HepG2 (cell line): ENCODE data around the gene HSD17B8. TPM values are rescaled to one million over a fixed set of nuclear protein-coding genes. Genes with fewer than 3 reads are reported as not detected.

Experiments used
- ESRRA ChIP-seq: sonication (generic); formaldehyde crosslinking; IDR thresholded peaks from 2 replicates; pipeline ENCODE4 v1.5.1; 2020; ENCODE audit warnings: mild to moderate bottlenecking, low read depth, missing genetic modification reagents
- GZF1 ChIP-seq: sonication (generic); formaldehyde crosslinking; IDR thresholded peaks from 2 replicates; pipeline ENCODE4 v1.5.1; 2020; ENCODE audit warnings: mild to moderate bottlenecking, missing genetic modification reagents
- HINFP ChIP-seq: sonication (generic); formaldehyde crosslinking; IDR thresholded peaks from 2 replicates; pipeline ENCODE4 v1.4.0; 2020; ENCODE audit warnings: low read depth, mild to moderate bottlenecking, missing genetic modification reagents
- HNRNPH1 ChIP-seq: fragments of 200-400 bp; formaldehyde crosslinking; optimal IDR thresholded peaks from 2 replicates; pipeline ENCODE3; 2017; ENCODE audit warnings: mild to moderate bottlenecking, low read depth, low read length
- HOXA3 ChIP-seq: sonication (generic); formaldehyde crosslinking; IDR thresholded peaks from 2 replicates; pipeline ENCODE4 v1.5.0; 2020; ENCODE audit warnings: missing genetic modification reagents
- IRF2 ChIP-seq: IDR thresholded peaks from 2 replicates; pipeline ENCODE4 v1.6.1; 2018; ENCODE audit warnings: missing genetic modification reagents, missing compliant biosample characterization
- MXD4 ChIP-seq: IDR thresholded peaks from 2 replicates; pipeline ENCODE4 v1.6.1; 2016; ENCODE audit warnings: mild to moderate bottlenecking, missing biosample characterization, missing genetic modification reagents
- TARDBP ChIP-seq: sonication (generic); formaldehyde crosslinking; IDR thresholded peaks from 2 replicates; pipeline ENCODE4 v1.8.0; 2022; ENCODE audit warnings: mild to moderate bottlenecking, missing genetic modification reagents
- TEAD3 ChIP-seq: optimal IDR thresholded peaks from 2 replicates; pipeline ENCODE3; 2016; ENCODE audit warnings: borderline replicate concordance
- TGIF2 ChIP-seq: IDR thresholded peaks from 2 replicates; pipeline ENCODE4 v1.6.1; 2016; ENCODE audit warnings: control low read depth, missing compliant biosample characterization
- ZBTB7A ChIP-seq: sonication (generic); formaldehyde crosslinking; IDR thresholded peaks from 2 replicates; pipeline ENCODE4 v1.8.0; 2022; ENCODE audit warnings: mild to moderate bottlenecking, missing genetic modification reagents
- ZBTB8A ChIP-seq: sonication (generic); formaldehyde crosslinking; IDR thresholded peaks from 2 replicates; pipeline ENCODE4 v1.4.0; 2020; ENCODE audit warnings: mild to moderate bottlenecking, low read depth, missing genetic modification reagents, borderline replicate concordance
- ZNF558 ChIP-seq: sonication (generic); formaldehyde crosslinking; IDR thresholded peaks from 2 replicates; pipeline ENCODE4 v1.9.0; 2022; ENCODE audit warnings: mild to moderate bottlenecking, missing genetic modification reagents, borderline replicate concordance
- ZNF766 ChIP-seq: sonication (generic); formaldehyde crosslinking; IDR thresholded peaks from 2 replicates; pipeline ENCODE4 v1.5.0; 2020; ENCODE audit warnings: missing genetic modification reagents, borderline replicate concordance
- ZNF790 ChIP-seq: sonication (generic); formaldehyde crosslinking; IDR thresholded peaks from 2 replicates; pipeline ENCODE4 v1.8.0; 2022; ENCODE audit warnings: missing genetic modification reagents, mild to moderate bottlenecking, borderline replicate concordance
- polyA plus RNA-seq, 8 experiments: library from polyadenylated mRNA; depleted of rRNA in 3 of 8; stranded (reverse) in 7 of 8; unstranded in 1 of 8; fragments of >200 nt; fragmentation: Illumina TruSeq in 4 of 8; extraction: Trizol in 4 of 8; gene quantifications; 2 replicates each; pipeline versions ENCODE4 v1.2.1 to v1.2.3, GENCODE V29; 2011 to 2016; ENCODE audit warnings: low read depth in 4 of 8, missing spikeins in 1 of 8, mixed read lengths in 1 of 8; ENCODE audit not compliant: insufficient read depth in 1 of 8
- total RNA-seq, 5 experiments: library from RNA; depleted of rRNA; stranded (reverse); fragments of >200 nt; fragmentation: Illumina TruSeq; extraction: Trizol; gene quantifications; 2 replicates each; pipeline ENCODE4 v1.2.3, GENCODE V29; 2016; ENCODE audit warnings: low read depth in 1 of 5
- TF ChIP-seq, protein P1 (sequence below): sonication (generic); formaldehyde crosslinking; IDR thresholded peaks from 2 replicates; pipeline ENCODE4 v1.8.1; 2022; ENCODE audit warnings: low read depth, mild to moderate bottlenecking, missing genetic modification reagents
- TF ChIP-seq, protein P2 (sequence below): sonication (generic); formaldehyde crosslinking; IDR thresholded peaks from 2 replicates; pipeline ENCODE4 v1.5.0; 2020; ENCODE audit warnings: mild to moderate bottlenecking, missing genetic modification reagents, borderline replicate concordance
- TF ChIP-seq, protein P3 (sequence below): sonication (generic); formaldehyde crosslinking; IDR thresholded peaks from 2 replicates; pipeline ENCODE4 v1.5.0; 2020; ENCODE audit warnings: mild to moderate bottlenecking, missing genetic modification reagents, borderline replicate concordance

The HSD17B8 gene
- total and polyA plus RNA-seq, 2 of the 13 experiments (the other 11 are each of a cell fraction or from before 2014, with no cell fraction given) = 12.6 to 20.1 TPM

- TF ChIP-seq, protein P1, sequence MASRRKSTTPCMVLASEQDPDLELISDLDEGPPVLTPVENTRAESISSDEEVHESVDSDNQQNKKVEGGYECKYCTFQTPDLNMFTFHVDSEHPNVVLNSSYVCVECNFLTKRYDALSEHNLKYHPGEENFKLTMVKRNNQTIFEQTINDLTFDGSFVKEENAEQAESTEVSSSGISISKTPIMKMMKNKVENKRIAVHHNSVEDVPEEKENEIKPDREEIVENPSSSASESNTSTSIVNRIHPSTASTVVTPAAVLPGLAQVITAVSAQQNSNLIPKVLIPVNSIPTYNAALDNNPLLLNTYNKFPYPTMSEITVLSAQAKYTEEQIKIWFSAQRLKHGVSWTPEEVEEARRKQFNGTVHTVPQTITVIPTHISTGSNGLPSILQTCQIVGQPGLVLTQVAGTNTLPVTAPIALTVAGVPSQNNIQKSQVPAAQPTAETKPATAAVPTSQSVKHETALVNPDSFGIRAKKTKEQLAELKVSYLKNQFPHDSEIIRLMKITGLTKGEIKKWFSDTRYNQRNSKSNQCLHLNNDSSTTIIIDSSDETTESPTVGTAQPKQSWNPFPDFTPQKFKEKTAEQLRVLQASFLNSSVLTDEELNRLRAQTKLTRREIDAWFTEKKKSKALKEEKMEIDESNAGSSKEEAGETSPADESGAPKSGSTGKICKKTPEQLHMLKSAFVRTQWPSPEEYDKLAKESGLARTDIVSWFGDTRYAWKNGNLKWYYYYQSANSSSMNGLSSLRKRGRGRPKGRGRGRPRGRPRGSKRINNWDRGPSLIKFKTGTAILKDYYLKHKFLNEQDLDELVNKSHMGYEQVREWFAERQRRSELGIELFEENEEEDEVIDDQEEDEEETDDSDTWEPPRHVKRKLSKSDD (CRISPR knock-in tag) = peak; percentile 90; the same call in 1 of the 2 replicates
- TF ChIP-seq TEAD3 = no peak
- TF ChIP-seq TGIF2 = 0 out of 2 replicates have a peak, but pooled peaks have one; percentile 65
- TF ChIP-seq ZNF766 = peak; percentile 94
- peak; percentile 77 for TF ChIP-seq MXD4 (CRISPR knock-in tag)
- TF ChIP-seq, protein P2, sequence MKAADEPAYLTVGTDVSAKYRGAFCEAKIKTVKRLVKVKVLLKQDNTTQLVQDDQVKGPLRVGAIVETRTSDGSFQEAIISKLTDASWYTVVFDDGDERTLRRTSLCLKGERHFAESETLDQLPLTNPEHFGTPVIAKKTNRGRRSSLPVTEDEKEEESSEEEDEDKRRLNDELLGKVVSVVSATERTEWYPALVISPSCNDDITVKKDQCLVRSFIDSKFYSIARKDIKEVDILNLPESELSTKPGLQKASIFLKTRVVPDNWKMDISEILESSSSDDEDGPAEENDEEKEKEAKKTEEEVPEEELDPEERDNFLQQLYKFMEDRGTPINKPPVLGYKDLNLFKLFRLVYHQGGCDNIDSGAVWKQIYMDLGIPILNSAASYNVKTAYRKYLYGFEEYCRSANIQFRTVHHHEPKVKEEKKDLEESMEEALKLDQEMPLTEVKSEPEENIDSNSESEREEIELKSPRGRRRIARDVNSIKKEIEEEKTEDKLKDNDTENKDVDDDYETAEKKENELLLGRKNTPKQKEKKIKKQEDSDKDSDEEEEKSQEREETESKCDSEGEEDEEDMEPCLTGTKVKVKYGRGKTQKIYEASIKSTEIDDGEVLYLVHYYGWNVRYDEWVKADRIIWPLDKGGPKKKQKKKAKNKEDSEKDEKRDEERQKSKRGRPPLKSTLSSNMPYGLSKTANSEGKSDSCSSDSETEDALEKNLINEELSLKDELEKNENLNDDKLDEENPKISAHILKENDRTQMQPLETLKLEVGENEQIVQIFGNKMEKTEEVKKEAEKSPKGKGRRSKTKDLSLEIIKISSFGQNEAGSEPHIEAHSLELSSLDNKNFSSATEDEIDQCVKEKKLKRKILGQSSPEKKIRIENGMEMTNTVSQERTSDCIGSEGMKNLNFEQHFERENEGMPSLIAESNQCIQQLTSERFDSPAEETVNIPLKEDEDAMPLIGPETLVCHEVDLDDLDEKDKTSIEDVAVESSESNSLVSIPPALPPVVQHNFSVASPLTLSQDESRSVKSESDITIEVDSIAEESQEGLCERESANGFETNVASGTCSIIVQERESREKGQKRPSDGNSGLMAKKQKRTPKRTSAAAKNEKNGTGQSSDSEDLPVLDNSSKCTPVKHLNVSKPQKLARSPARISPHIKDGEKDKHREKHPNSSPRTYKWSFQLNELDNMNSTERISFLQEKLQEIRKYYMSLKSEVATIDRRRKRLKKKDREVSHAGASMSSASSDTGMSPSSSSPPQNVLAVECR (CRISPR knock-in tag) = peak; percentile 90
- TF ChIP-seq IRF2 (CRISPR knock-in tag) = peak; percentile 40; the same call in 1 of the 2 replicates
- 0 out of 2 replicates have a peak, but pooled peaks have one; percentile 41 for TF ChIP-seq HINFP
- TF ChIP-seq HOXA3 (CRISPR knock-in tag) = peak; percentile 83
- TF ChIP-seq, protein P3, sequence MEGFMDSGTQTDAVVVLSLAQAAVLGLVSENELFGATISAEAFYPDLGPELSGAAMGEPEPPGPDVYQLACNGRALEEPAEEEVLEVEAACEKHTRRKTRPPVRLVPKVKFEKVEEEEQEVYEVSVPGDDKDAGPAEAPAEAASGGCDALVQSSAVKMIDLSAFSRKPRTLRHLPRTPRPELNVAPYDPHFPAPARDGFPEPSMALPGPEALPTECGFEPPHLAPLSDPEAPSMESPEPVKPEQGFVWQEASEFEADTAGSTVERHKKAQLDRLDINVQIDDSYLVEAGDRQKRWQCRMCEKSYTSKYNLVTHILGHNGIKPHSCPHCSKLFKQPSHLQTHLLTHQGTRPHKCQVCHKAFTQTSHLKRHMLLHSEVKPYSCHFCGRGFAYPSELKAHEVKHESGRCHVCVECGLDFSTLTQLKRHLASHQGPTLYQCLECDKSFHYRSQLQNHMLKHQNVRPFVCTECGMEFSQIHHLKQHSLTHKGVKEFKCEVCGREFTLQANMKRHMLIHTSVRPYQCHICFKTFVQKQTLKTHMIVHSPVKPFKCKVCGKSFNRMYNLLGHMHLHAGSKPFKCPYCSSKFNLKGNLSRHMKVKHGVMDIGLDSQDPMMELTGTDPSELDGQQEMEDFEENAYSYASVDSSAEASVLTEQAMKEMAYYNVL (CRISPR knock-in tag) = peak; percentile 74; the same call in 1 of the 2 replicates
- TF ChIP-seq ZNF558 (CRISPR knock-in tag) = no peak
- no peak for TF ChIP-seq GZF1 (CRISPR knock-in tag)
- TF ChIP-seq ZBTB7A (CRISPR knock-in tag) = no peak
- TF ChIP-seq ZNF790 (CRISPR knock-in tag) = peak; percentile 77; the same call in 1 of the 2 replicates
- peak; percentile 86 for TF ChIP-seq HNRNPH1
- TF ChIP-seq TARDBP (CRISPR knock-in tag) = peak; percentile 78; the same call in 1 of the 2 replicates
- peak; percentile 84; the same call in 1 of the 2 replicates for TF ChIP-seq ZBTB8A (CRISPR knock-in tag)
- peak; percentile 91 for TF ChIP-seq ESRRA
These were observed at the start of gene HSD17B8 (continued) for GRCh38 chr6:33204415-33205190.
